HepG2 (cell line): ENCODE results near the gene ARHGAP30. TPM values are rescaled to one million over a fixed set of nuclear protein-coding genes. Genes with fewer than 3 reads are reported as not detected.
A peak's percentile ranks its signal among the peaks of the same experiment; 100 is the strongest.

Experiments used
- GATAD2A ChIP-seq: IDR thresholded peaks from 2 replicates; pipeline ENCODE4 v1.6.1; 2016
- NFKB2 ChIP-seq: sonication (generic); formaldehyde crosslinking; IDR thresholded peaks from 2 replicates; pipeline ENCODE4 v1.4.0; 2020; ENCODE audit warnings: missing genetic modification reagents, borderline replicate concordance
- ONECUT2 ChIP-seq: sonication (generic); formaldehyde crosslinking; IDR thresholded peaks from 2 replicates; pipeline ENCODE4 v1.4.0; 2020; ENCODE audit warnings: missing genetic modification reagents
- RBM39 ChIP-seq: fragments of 200-400 bp; formaldehyde crosslinking; IDR thresholded peaks from one replicate; pipeline ENCODE4 v1.6.1; 2018; ENCODE audit warnings: antibody characterized with exemption, mild to moderate bottlenecking, low read depth, low read length; ENCODE audit not compliant: poor library complexity, severe bottlenecking
- RERE ChIP-seq: IDR thresholded peaks from 2 replicates; pipeline ENCODE4 v1.6.1; 2016; ENCODE audit warnings: low read depth, missing genetic modification reagents, missing compliant biosample characterization
- SP4 ChIP-seq: sonication (generic); formaldehyde crosslinking; IDR thresholded peaks from 2 replicates; pipeline ENCODE4 v1.8.1; 2023; ENCODE audit warnings: mild to moderate bottlenecking, missing genetic modification reagents
- TBX2 ChIP-seq: sonication (generic); formaldehyde crosslinking; IDR thresholded peaks from 2 replicates; pipeline ENCODE4 v1.5.0; 2020; ENCODE audit warnings: missing genetic modification reagents, mild to moderate bottlenecking, borderline replicate concordance
- TFAP4 ChIP-seq: sonication (generic); IDR thresholded peaks from 2 replicates; pipeline ENCODE4 v1.6.1; 2016; ENCODE audit warnings: low read depth, borderline replicate concordance
- YEATS4 ChIP-seq: sonication (generic); formaldehyde crosslinking; IDR thresholded peaks from 2 replicates; pipeline ENCODE4 v1.4.0; 2020; ENCODE audit warnings: missing genetic modification reagents, borderline replicate concordance
- ZC3H13 ChIP-seq: sonication (generic); formaldehyde crosslinking; IDR thresholded peaks from 2 replicates; pipeline ENCODE4 v1.8.1; 2023; ENCODE audit warnings: mild to moderate bottlenecking, missing genetic modification reagents, moderate library complexity
- ZNF318 ChIP-seq: sonication (generic); formaldehyde crosslinking; IDR thresholded peaks from 2 replicates; pipeline ENCODE4 v1.4.0; 2020; ENCODE audit warnings: mild to moderate bottlenecking, missing genetic modification reagents
- ZNF432 ChIP-seq: sonication (generic); formaldehyde crosslinking; IDR thresholded peaks from 2 replicates; pipeline ENCODE4 v1.5.0; 2020; ENCODE audit warnings: missing genetic modification reagents, mild to moderate bottlenecking, borderline replicate concordance
- ZNF569 ChIP-seq: sonication (generic); formaldehyde crosslinking; IDR thresholded peaks from 2 replicates; pipeline ENCODE4 v1.5.0; 2020; ENCODE audit warnings: mild to moderate bottlenecking, missing genetic modification reagents, moderate library complexity, borderline replicate concordance
- ZNF589 ChIP-seq: sonication (generic); formaldehyde crosslinking; conservative IDR thresholded peaks from 2 replicates; pipeline ENCODE4 v1.8.0; 2022; ENCODE audit warnings: mild to moderate bottlenecking, moderate library complexity, missing genetic modification reagents
- polyA plus RNA-seq, 8 experiments: library from polyadenylated mRNA; depleted of rRNA in 3 of 8; stranded (reverse) in 7 of 8; unstranded in 1 of 8; fragments of >200 nt; fragmentation: Illumina TruSeq in 4 of 8; extraction: Trizol in 4 of 8; gene quantifications; 2 replicates each; pipeline versions ENCODE4 v1.2.1 to v1.2.3, GENCODE V29; 2011 to 2016; ENCODE audit warnings: low read depth in 4 of 8, missing spikeins in 1 of 8, mixed read lengths in 1 of 8; ENCODE audit not compliant: insufficient read depth in 1 of 8
- total RNA-seq, 5 experiments: library from RNA; depleted of rRNA; stranded (reverse); fragments of >200 nt; fragmentation: Illumina TruSeq; extraction: Trizol; gene quantifications; 2 replicates each; pipeline ENCODE4 v1.2.3, GENCODE V29; 2016; ENCODE audit warnings: low read depth in 1 of 5

ARHGAP30 gene
- total and polyA plus RNA-seq, 2 of the 13 experiments (the other 11 are each of a cell fraction or from before 2014, with no cell fraction given), result 0.13 to 0.20 TPM

GRCh38 chr1:161072751-161073449, 3.2 kb upstream of the ARHGAP30 start (continued):
- TF ChIP-seq ZNF432 (CRISPR knock-in tag), result 0 out of 2 replicates have a peak, but pooled peaks have one; percentile 37
- no peak for TF ChIP-seq ZNF589 (CRISPR knock-in tag)
- no peak for TF ChIP-seq RERE (CRISPR knock-in tag)
- peak; percentile 7 for TF ChIP-seq RBM39
- TF ChIP-seq NFKB2, result no peak; the same call in 1 of the 2 replicates
- TF ChIP-seq TFAP4, result peak; percentile 18; the same call in 1 of the 2 replicates
- no peak for TF ChIP-seq ZNF569 (CRISPR knock-in tag)
- TF ChIP-seq YEATS4, result peak; percentile 37; the same call in 1 of the 2 replicates
- no peak; the same call in 1 of the 2 replicates for TF ChIP-seq ZNF318 (CRISPR knock-in tag)
- TF ChIP-seq GATAD2A (CRISPR knock-in tag), result peak; percentile 54
- TF ChIP-seq ZC3H13 (CRISPR knock-in tag), result no peak
- TF ChIP-seq ONECUT2 (CRISPR knock-in tag), result no peak
- no peak; the same call in 1 of the 2 replicates for TF ChIP-seq SP4 (CRISPR knock-in tag)
- TF ChIP-seq TBX2, result no peak
